ENCODE data around the gene KIF16B. TPM values are rescaled to one million over a fixed set of nuclear protein-coding genes. Genes with fewer than 3 reads are reported as not detected.

The KIF16B gene
- total and polyA plus RNA-seq, 10 of the 15 experiments (the other 5 are each of a cell fraction or from before 2014, with no cell fraction given): 0.21 to 5.2 (median 3.0) TPM

DNA sequence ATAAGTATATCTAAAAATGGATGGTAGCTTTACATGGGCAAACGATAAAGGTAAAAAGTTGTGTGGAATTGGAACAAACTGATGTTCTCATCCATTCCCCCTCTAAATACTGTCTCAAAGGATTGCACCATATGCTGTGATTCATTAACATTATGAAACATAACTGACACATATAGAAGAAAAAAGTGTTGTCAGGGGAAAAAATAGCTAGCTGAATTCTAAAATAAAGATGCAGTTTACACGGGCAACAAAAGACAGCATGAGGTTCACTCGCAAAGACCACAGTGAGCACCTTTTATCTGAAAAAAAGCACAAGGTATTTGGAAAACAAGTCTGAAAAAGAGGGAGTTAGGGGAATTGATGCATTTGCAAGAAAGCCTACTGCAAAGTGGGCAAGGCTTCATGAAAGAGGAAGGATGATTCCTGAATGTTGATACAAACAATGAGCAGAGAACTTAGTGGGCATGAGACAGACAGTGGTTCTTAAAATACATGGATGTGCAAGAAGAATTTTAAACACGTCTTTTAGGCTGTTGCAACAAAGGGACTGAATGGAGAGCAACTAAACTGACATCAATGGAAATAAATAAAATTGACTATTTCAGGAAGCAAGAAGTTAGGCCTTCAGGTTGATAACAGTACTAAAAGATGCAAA is 280.9 kb downstream of the KIF16B start (continued):
- TF ChIP-seq WRNIP1 (IDR thresholded peaks at IDR 0.05; ENCODE audit: borderline replicate concordance, low read depth, low read length): no peak
- TF ChIP-seq IRF4 (IDR thresholded peaks at IDR 0.05; ENCODE audit: low read depth, low read length): no peak

DNA sequence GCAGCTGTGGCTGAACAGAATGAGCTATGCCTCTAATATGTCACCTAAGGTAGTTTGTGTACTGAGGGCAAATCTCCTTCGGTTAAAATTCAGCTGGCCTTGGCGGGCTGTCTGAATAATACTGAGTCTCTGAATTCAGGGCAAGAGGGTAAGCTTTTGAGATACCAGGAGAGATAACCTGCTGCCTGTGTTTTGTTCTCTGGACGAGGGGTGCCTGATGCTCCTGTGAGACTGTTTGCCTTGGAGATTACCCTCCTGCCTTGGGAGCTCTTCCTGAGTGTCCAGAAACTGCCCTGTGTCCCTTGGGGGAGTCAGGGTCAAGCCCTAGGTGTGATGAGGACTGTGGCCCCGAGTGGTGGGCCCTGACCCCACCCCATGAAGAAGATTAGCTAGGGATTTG is 282.9 kb downstream of the KIF16B start:
- DNase-seq (ENCODE audit: low read depth, low spot score) (no peak), ATAC-seq (no peak), FAIRE-seq (no peak)
- intact Hi-C loops (cut with micrococcal nuclease; ENCODE audit: unreplicated experiment): no loop called here
- ChIA-PET RAD21 (ENCODE audit: unreplicated experiment) (no interaction called here), POLR2A (no interaction called here), SMC1A (ENCODE audit: uncharacterized antibody, unreplicated experiment) (interaction anchor here (1.1 to 1.2 kb wide), 2 partner anchors 11 to 459 kb away, joined by 3 to 5 read pairs; no protein-coding TSS in a partner anchor), CTCF (no interaction called here)
- no peak overlapping the region for H3K9ac ChIP-seq (ENCODE audit: control insufficient read depth, insufficient read depth, low read length)
- H4K20me1 ChIP-seq (ENCODE audit: control insufficient read depth, insufficient read depth): no peaks in the 10 kb centered on the region
- no peaks in the 10 kb centered on the region for H3K4me1 ChIP-seq (ENCODE audit: control insufficient read depth, insufficient read depth, low read length)
- 44% methylated on average over 4 of the region's 4 CpGs for WGBS (ENCODE audit: insufficient coverage, insufficient replicate concordance, low lambda C conversion rate, missing lambda C conversion rate)
- no peak overlapping the region for H3K4me2 ChIP-seq (ENCODE audit: control insufficient read depth, insufficient read depth)
- TF ChIP-seq BACH1 (IDR thresholded peaks at IDR 0.05; ENCODE audit: borderline replicate concordance): no peak
- no peak for TF ChIP-seq RFX5 (IDR thresholded peaks at IDR 0.05; ENCODE audit: low read depth, low read length)
- no peaks in the 10 kb centered on the region for H3K9me3 ChIP-seq (replicated peaks; ENCODE audit: control insufficient read depth, insufficient read depth, low read length)
- no peaks in the 10 kb centered on the region for H3K27me3 ChIP-seq (replicated peaks in 1 of 2; ENCODE audit: control insufficient read depth in 2 of 2, insufficient read depth in 2 of 2, low read length in 1 of 2)
- no peak overlapping the region for H3K27ac ChIP-seq (ENCODE audit: control insufficient read depth, insufficient read depth)
- H3K79me2 ChIP-seq (ENCODE audit: control insufficient read depth, insufficient read depth, low read length): no peaks in the 10 kb centered on the region
- no peaks in the 10 kb centered on the region for H3K36me3 ChIP-seq (ENCODE audit: control insufficient read depth in 2 of 2, insufficient read depth in 2 of 2, low read length in 1 of 2)
- BruUV-seq (replicated peaks): no TSS peak
- no peak overlapping the region for H3K4me3 ChIP-seq
- in situ Hi-C loops (cut with MboI): no loop called here
- no peak overlapping the region for H2AFZ ChIP-seq (ENCODE audit: control insufficient read depth, low read depth, low read length)

DNA sequence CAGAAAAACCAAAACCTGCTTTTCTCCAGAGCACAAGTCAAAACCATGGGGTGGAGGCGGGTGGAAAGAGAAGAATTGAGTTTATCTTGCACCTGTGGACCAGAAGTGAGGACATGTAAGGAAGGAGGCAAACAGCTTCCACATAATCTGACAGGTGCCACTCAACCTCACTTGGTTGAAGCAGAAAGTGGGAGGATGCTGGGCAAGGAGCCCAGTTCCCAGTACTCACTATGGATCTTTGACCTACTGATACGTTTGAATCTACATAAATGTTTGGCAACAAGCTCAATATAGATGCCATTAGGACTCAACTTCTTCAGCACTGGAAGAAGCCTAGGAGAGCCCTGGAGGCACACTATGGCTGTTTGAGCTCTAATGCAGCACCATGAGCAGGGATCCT is 285.5 kb downstream of the KIF16B start:
- in situ Hi-C loops (cut with MboI) (no loop called here), intact Hi-C loops (cut with micrococcal nuclease; ENCODE audit: unreplicated experiment) (no loop called here)
- Histone ChIP-seq H3K9ac (ENCODE audit: control insufficient read depth, insufficient read depth, low read length) (no peak overlapping the region), H3K27ac (ENCODE audit: control insufficient read depth, insufficient read depth) (no peak overlapping the region), H4K20me1 (ENCODE audit: control insufficient read depth, insufficient read depth) (no peaks in the 10 kb centered on the region), H3K27me3 (replicated peaks in 1 of 2; ENCODE audit: control insufficient read depth in 2 of 2, insufficient read depth in 2 of 2, low read length in 1 of 2) (no peaks in the 10 kb centered on the region), H3K79me2 (ENCODE audit: control insufficient read depth, insufficient read depth, low read length) (no peaks in the 10 kb centered on the region), H2AFZ (ENCODE audit: control insufficient read depth, low read depth, low read length) (no peak overlapping the region), H3K36me3 (ENCODE audit: control insufficient read depth in 2 of 2, insufficient read depth in 2 of 2, low read length in 1 of 2) (no peaks in the 10 kb centered on the region), H3K9me3 (replicated peaks; ENCODE audit: control insufficient read depth, insufficient read depth, low read length) (no peaks in the 10 kb centered on the region; the same call in 2 of the 3 replicates), H3K4me1 (ENCODE audit: control insufficient read depth, insufficient read depth, low read length) (no peaks in the 10 kb centered on the region), H3K4me2 (ENCODE audit: control insufficient read depth, insufficient read depth) (no peak overlapping the region), H3K4me3 (no peak overlapping the region)
- 0% methylated on average over 2 of the region's 2 CpGs for WGBS (ENCODE audit: insufficient coverage, insufficient replicate concordance, low lambda C conversion rate, missing lambda C conversion rate)
- SMC1A ChIA-PET (ENCODE audit: uncharacterized antibody, unreplicated experiment): interaction anchor here (0.6 kb wide), 1 partner anchor 117 kb away, joined by 5 read pairs; no protein-coding TSS in a partner anchor
- no peak for DNase-seq (ENCODE audit: low read depth, low spot score)
- CTCF ChIA-PET: no interaction called here
- no peak for ATAC-seq
- RAD21 ChIA-PET (ENCODE audit: unreplicated experiment): no interaction called here
- no TSS peak for BruUV-seq (replicated peaks)
- POLR2A ChIA-PET: no interaction called here
- FAIRE-seq: no peak
- TF ChIP-seq, protein P1, sequence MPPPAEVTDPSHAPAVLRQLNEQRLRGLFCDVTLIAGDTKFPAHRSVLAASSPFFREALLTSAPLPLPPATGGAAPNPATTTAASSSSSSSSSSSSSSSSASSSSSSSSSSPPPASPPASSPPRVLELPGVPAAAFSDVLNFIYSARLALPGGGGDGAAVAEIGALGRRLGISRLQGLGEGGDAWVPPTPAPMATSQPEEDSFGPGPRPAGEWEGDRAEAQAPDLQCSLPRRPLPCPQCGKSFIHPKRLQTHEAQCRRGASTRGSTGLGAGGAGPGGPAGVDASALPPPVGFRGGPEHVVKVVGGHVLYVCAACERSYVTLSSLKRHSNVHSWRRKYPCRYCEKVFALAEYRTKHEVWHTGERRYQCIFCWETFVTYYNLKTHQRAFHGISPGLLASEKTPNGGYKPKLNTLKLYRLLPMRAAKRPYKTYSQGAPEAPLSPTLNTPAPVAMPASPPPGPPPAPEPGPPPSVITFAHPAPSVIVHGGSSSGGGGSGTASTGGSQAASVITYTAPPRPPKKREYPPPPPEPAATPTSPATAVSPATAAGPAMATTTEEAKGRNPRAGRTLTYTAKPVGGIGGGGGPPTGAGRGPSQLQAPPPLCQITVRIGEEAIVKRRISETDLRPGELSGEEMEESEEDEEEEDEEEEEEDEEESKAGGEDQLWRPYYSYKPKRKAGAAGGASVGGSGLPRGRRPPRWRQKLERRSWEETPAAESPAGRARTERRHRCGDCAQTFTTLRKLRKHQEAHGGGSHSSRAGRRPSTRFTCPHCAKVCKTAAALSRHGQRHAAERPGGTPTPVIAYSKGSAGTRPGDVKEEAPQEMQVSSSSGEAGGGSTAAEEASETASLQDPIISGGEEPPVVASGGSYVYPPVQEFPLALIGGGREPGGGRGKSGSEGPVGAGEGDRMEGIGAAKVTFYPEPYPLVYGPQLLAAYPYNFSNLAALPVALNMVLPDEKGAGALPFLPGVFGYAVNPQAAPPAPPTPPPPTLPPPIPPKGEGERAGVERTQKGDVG (CRISPR knock-in tag; IDR thresholded peaks at IDR 0.05): no peak
- TF ChIP-seq, protein P2, sequence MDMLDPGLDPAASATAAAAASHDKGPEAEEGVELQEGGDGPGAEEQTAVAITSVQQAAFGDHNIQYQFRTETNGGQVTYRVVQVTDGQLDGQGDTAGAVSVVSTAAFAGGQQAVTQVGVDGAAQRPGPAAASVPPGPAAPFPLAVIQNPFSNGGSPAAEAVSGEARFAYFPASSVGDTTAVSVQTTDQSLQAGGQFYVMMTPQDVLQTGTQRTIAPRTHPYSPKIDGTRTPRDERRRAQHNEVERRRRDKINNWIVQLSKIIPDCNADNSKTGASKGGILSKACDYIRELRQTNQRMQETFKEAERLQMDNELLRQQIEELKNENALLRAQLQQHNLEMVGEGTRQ (IDR thresholded peaks at IDR 0.05; ENCODE audit: borderline replicate concordance, low read depth, low read length): no peak
- no peak for TF ChIP-seq MYB (IDR thresholded peaks at IDR 0.05; ENCODE audit: borderline replicate concordance, low read depth, low read length)
- TF ChIP-seq RBBP5 (conservative IDR thresholded peaks at IDR 0.05): no peak
- TF ChIP-seq RB1 (IDR thresholded peaks at IDR 0.05; ENCODE audit: borderline replicate concordance): no peak
- TF ChIP-seq SMAD1 (IDR thresholded peaks at IDR 0.05; ENCODE audit: low read depth, partially characterized antibody): no peak

Measured in GM12878 (cell line).